Subcutaneous adipose tissue (tissue), 4 donors: ENCODE measurements around the gene PLCB2. TPM values are rescaled to one million over a fixed set of nuclear protein-coding genes. Genes with fewer than 3 reads are reported as not detected.

Experiments
- CTCF ChIP-seq: fragments of 450-650 bp; IDR thresholded peaks from one replicate; pipeline ENCODE4 v1.5.1; 2016; ENCODE audit warnings: low read depth, mild to moderate bottlenecking, control low read depth, antibody characterized with exemption, moderate library complexity
- total RNA-seq, 4 donors: library from RNA; depleted of rRNA; stranded (reverse); fragments of >200 nt; gene quantifications; one replicate each; pipeline ENCODE4 v1.1.0, GENCODE V29; 2016

PLCB2 gene
- total RNA-seq, 4 donors from 2014 or later: 13.8 to 69.7 (median 20.2) TPM

GRCh38 chr15:40334941-40335795 lies 27.4 kb upstream of the PLCB2 start:
- TF ChIP-seq CTCF: no peak

DNA sequence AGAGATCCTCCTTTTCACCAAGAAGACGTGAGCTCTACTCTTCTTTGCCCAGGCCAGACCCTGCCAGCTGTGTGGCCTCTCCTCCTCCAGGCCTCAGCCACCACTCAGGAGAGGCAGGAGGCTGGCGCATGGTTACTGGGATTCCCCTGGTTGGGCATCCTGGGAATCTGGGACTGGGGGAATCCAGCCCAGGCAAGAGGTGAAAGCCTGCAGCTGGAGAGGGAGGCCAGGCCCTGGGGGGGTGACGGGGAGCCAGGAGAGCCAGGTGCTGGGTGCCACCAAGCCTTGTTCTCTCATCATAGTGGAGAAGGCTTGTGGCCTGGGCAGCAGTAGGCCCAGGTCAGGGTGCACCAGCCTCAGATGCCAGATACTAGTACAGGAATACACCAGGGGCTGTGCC lies 26.8 kb upstream of the PLCB2 start:
- TF ChIP-seq CTCF: no peak

DNA sequence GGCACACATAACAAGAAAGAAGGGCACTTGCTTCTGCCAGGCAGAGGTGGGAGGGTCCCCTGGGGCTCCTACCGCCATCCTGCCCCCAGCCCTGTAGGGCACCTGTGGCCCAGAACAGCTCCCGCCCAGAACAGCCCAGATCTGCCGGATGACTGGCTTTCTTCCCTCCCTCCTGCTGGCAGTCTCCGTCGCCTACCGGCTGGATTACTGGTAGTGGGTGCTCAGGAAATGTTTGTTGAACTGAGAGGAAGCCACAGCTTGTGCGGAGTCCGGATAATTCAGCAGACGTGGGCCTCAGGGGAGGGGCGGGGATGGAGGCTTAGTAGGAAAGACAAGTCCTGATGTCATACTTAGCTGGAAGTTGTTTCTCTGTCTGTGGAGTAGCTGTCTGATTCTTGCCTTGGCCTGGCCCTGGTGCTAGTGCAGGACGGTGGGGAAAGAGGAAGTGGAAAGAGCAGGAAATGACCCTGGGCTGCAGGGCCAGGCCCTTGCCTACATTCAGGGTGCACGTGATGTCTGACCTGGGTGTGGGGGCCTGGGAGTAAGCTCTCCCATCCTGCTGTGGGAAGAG lies 26.3 kb upstream of the PLCB2 start:
- TF ChIP-seq CTCF: no peak

DNA sequence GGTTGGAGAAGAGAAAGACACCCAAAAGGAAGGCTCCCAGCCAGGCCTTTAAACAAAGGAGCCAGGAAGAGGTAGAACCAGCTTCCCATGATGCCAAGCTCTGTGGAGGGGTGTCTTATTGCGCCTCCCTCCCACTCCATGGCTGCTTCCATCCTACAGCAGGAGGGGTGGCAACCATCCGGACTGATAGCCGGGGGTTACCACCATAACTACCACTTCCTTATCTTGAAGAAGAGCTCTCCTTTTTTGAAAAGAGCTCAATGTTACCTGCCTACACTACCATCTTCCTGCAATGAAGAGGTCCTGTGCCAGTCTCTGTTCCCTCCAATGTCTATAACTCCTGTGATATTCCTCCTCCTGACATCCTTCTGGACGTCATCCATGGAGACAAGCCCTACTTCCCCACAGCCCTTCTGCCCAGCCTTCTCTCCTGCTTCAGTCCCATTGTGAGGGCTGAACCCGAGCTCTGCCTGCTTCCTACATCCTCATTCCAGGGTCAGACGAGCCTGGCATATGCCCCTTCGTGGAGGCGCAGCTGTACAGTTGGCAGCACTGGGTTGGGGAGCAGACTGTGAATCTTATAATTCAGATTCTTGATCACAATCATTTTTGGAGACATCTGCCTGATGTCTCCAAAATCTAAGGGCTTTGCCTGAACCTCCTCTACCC lies 24.5 kb upstream of the PLCB2 start:
- TF ChIP-seq CTCF: no peak

DNA sequence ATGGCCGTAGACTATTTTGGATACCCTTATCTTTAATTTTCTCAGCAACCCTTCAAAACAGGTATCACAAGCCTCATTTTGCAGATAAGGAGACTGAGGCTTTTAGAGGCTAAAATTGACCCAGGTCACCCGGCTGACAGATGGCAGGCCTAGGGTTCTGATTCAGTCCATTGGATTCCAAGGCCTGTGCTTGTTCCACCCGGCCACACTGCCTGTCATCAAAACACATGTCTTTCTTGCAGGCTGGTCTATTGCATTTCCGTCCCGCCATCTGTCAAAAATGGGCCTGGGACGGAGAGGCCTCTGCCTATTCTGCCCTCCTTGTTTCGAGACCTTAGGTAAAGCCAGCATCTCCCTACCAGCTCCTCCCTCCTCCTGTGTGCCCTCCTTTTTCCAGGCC lies 23.9 kb upstream of the PLCB2 start:
- TF ChIP-seq CTCF: no peak

- no peak for TF ChIP-seq CTCF
Measured at GRCh38 chr15:40331026-40331425, 23.3 kb upstream of the PLCB2 start.

- TF ChIP-seq CTCF: no peak
Measured at GRCh38 chr15:40330368-40330836, 22.7 kb upstream of the PLCB2 start.
